ENCODE measurements around the gene SLC25A44. TPM values are rescaled to one million over a fixed set of nuclear protein-coding genes. Genes with fewer than 3 reads are reported as not detected.

SLC25A44 gene
- total RNA-seq, 1 donor from 2014 or later: 20.2 TPM

GRCh38 chr1:156253634-156254033, 59.7 kb downstream of the SLC25A44 start:
- no peak for DNase-seq (ENCODE audit: extremely low spot score, unreplicated experiment)
- no peak for TF ChIP-seq CTCF (IDR thresholded peaks at IDR 0.05)
- Mint-ChIP-seq H3K4me3 (ENCODE audit: unreplicated experiment) (no peak overlapping the region), H3K4me1 (ENCODE audit: unreplicated experiment) (no peaks in the 10 kb centered on the region), H3K27ac (ENCODE audit: unreplicated experiment) (no peak overlapping the region), H3K27me3 (ENCODE audit: unreplicated experiment) (no peaks in the 10 kb centered on the region), H3K36me3 (ENCODE audit: unreplicated experiment) (peaks cover 42% of the 10 kb centered on the region), H3K9me3 (ENCODE audit: unreplicated experiment) (no peaks in the 10 kb centered on the region)

GRCh38 chr1:156257711-156258110, 63.8 kb downstream of the SLC25A44 start:
- peaks cover 51% of the 10 kb centered on the region for H3K36me3 Mint-ChIP-seq (ENCODE audit: unreplicated experiment)
- H3K4me1 Mint-ChIP-seq (ENCODE audit: unreplicated experiment): no peaks in the 10 kb centered on the region

GRCh38 chr1:156258859-156259258, 65.0 kb downstream of the SLC25A44 start:
- Mint-ChIP-seq H3K4me1 (ENCODE audit: unreplicated experiment) (no peaks in the 10 kb centered on the region), H3K27ac (ENCODE audit: unreplicated experiment) (no peak overlapping the region), H3K9me3 (ENCODE audit: unreplicated experiment) (no peaks in the 10 kb centered on the region), H3K4me3 (ENCODE audit: unreplicated experiment) (no peak overlapping the region), H3K36me3 (ENCODE audit: unreplicated experiment) (peaks cover 52% of the 10 kb centered on the region), H3K27me3 (ENCODE audit: unreplicated experiment) (no peaks in the 10 kb centered on the region)
- no peak for DNase-seq (ENCODE audit: extremely low spot score, unreplicated experiment)
- no peak for TF ChIP-seq CTCF (IDR thresholded peaks at IDR 0.05)

More at GRCh38 chr1:156257711-156258110, 63.8 kb downstream of the SLC25A44 start:
- TF ChIP-seq CTCF (IDR thresholded peaks at IDR 0.05): no peak
- Mint-ChIP-seq H3K27me3 (ENCODE audit: unreplicated experiment) (no peaks in the 10 kb centered on the region), H3K27ac (ENCODE audit: unreplicated experiment) (no peak overlapping the region), H3K9me3 (ENCODE audit: unreplicated experiment) (no peaks in the 10 kb centered on the region), H3K4me3 (ENCODE audit: unreplicated experiment) (no peak overlapping the region)
- DNase-seq (ENCODE audit: extremely low spot score, unreplicated experiment): no peak

- H3K27ac Mint-ChIP-seq (ENCODE audit: unreplicated experiment): no peak overlapping the region
- H3K27me3 Mint-ChIP-seq (ENCODE audit: unreplicated experiment): no peaks in the 10 kb centered on the region
- no peak for TF ChIP-seq CTCF (IDR thresholded peaks at IDR 0.05)
- no peak for DNase-seq (ENCODE audit: extremely low spot score, unreplicated experiment)
- H3K4me3 Mint-ChIP-seq (ENCODE audit: unreplicated experiment): no peak overlapping the region
- peaks cover 53% of the 10 kb centered on the region for H3K36me3 Mint-ChIP-seq (ENCODE audit: unreplicated experiment)
- no peaks in the 10 kb centered on the region for H3K9me3 Mint-ChIP-seq (ENCODE audit: unreplicated experiment)
- H3K4me1 Mint-ChIP-seq (ENCODE audit: unreplicated experiment): no peaks in the 10 kb centered on the region
Observed at GRCh38 chr1:156259805-156260204, 65.9 kb downstream of the SLC25A44 start.

- Mint-ChIP-seq H3K4me1 (ENCODE audit: unreplicated experiment) (no peaks in the 10 kb centered on the region), H3K27me3 (ENCODE audit: unreplicated experiment) (no peaks in the 10 kb centered on the region), H3K9me3 (ENCODE audit: unreplicated experiment) (no peaks in the 10 kb centered on the region), H3K36me3 (ENCODE audit: unreplicated experiment) (peaks cover 61% of the 10 kb centered on the region), H3K4me3 (ENCODE audit: unreplicated experiment) (no peak overlapping the region), H3K27ac (ENCODE audit: unreplicated experiment) (no peak overlapping the region)
- no peak for TF ChIP-seq CTCF (IDR thresholded peaks at IDR 0.05)
- no peak for DNase-seq (ENCODE audit: extremely low spot score, unreplicated experiment)
Observed at GRCh38 chr1:156260896-156261295, 67.0 kb downstream of the SLC25A44 start.

Other genes starting within 250 kb of the SLC25A44 start
- 199 and 201 TPM in 2 replicates for gene ARHGEF2, start 215.6 kb upstream of the SLC25A44 start, total RNA-seq
- gene SSR2, start 173.2 kb upstream of the SLC25A44 start, total RNA-seq: 283 and 284 TPM in 2 replicates
- gene UBQLN4, start 140.3 kb upstream of the SLC25A44 start, total RNA-seq: 36.4 and 36.9 TPM in 2 replicates
- 56.2 and 59.9 TPM in 2 replicates for gene LAMTOR2, start 139.3 kb upstream of the SLC25A44 start, total RNA-seq
- not detected in 2 replicates for gene RAB25, start 132.9 kb upstream of the SLC25A44 start, total RNA-seq
- 19.8 and 20.7 TPM in 2 replicates for gene MEX3A, start 111.6 kb upstream of the SLC25A44 start, total RNA-seq
- gene LMNA, start 79.4 kb upstream of the SLC25A44 start, total RNA-seq: 733 and 792 TPM in 2 replicates
- 1.6 and 1.8 TPM in 2 replicates for gene SEMA4A, start 40.5 kb upstream of the SLC25A44 start, total RNA-seq
- gene PMF1, start 18.9 kb downstream of the SLC25A44 start, total RNA-seq: 54.1 and 57.0 TPM in 2 replicates
- gene BGLAP, start 48.1 kb downstream of the SLC25A44 start, total RNA-seq: 0.52 TPM in 1 of 2 replicates, not detected in the other
- 12.0 and 12.5 TPM in 2 replicates for gene PAQR6, start 54.0 kb downstream of the SLC25A44 start, total RNA-seq
- gene SMG5, start 88.7 kb downstream of the SLC25A44 start, total RNA-seq: 75.8 and 78.1 TPM in 2 replicates
- gene TMEM79, start 90.2 kb downstream of the SLC25A44 start, total RNA-seq: 2.6 and 3.3 TPM in 2 replicates
- gene GLMP, start 101.6 kb downstream of the SLC25A44 start, total RNA-seq: 77.1 and 86.4 TPM in 2 replicates
- gene VHLL, start 105.2 kb downstream of the SLC25A44 start, total RNA-seq: not detected in 2 replicates
- 192 and 193 TPM in 2 replicates for gene CCT3, start 144.2 kb downstream of the SLC25A44 start, total RNA-seq
- not detected in 2 replicates for gene TSACC, start 144.4 kb downstream of the SLC25A44 start, total RNA-seq
- gene RHBG, start 175.1 kb downstream of the SLC25A44 start, total RNA-seq: not detected in 2 replicates

Data from osteocyte (in vitro differentiated cells).